MM.1S (cell line): ENCODE measurements around the gene ZNF785.
"Not testable (repeated sequence)": the region's sequence is repeated elsewhere in the genome, so short reads cannot be mapped to it uniquely, and the experiment has no call there.

ENCODE experiments used
- CTCF ChIP-seq: fragments of 300-600 bp; sonication (generic); IDR thresholded peaks from 2 replicates; pipeline ENCODE4 v1.5.1; 2016; ENCODE audit warnings: antibody characterized with exemption, low read length, mixed read lengths
- EZH2 ChIP-seq: fragments of 300-600 bp; sonication (generic); optimal IDR thresholded peaks from 2 replicates; pipeline ENCODE3; 2017; ENCODE audit warnings: low read depth, mild to moderate bottlenecking, antibody characterized with exemption, low read length, mixed read lengths
- EZH2phosphoT487 ChIP-seq: fragments of 300-600 bp; sonication (generic); IDR thresholded peaks from 2 replicates; pipeline ENCODE4 v1.6.1; 2018; ENCODE audit warnings: antibody characterized with exemption, low read length

DNA sequence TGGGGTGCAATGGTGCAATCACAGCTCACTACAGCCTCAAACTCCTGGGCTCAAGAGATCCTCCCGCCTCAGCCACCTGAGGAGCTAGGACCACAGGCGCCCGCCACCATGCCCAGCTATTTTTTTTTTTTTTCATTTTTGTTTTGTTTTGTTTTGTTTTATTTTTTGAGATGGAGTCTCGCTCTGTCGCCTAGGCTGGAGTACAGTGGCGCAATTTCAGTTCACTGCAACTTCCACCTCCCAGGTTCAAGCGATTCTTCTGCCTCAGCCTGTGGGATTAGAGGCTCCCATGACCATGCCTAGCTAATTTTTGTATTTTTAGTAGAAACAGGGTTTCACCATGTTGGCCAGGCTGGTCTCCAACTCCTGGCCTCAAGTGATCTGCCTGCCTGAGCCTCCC is 47.0 kb upstream of the ZNF785 start:
- not testable (repeated sequence) for TF ChIP-seq CTCF, EZH2phosphoT487, EZH2
